ENCODE results near the gene AIPL1. TPM values are rescaled to one million over a fixed set of nuclear protein-coding genes. Genes with fewer than 3 reads are reported as not detected.
A peak's percentile ranks its signal among the peaks of the same experiment; 100 is the strongest.

The AIPL1 gene
- total RNA-seq, 2 experiments from 2014 or later: not detected

DNA sequence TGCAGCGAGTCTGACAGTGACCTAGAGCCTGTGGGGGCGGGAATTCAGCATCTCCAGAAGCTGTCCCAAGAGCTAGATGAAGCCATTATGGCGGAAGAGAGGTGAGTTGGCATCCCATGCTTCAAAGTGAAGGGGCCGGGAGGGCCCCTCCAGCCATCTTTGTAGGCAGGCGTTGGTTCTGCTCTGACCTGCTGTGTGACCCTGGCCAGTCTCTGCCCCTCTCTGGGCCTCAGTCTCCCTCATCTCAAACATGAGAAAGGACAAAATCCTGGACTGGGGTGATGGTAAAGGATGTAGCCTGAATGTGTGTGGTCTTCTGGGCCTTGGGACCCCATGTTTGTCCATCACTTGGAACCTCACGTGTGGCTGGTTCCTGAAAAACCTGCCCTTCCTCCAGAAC, 14.4 kb upstream of the AIPL1 start:
- H3K4me1 Mint-ChIP-seq: peaks cover 8% of the 10 kb centered on the region
- no peak overlapping the region for H3K27ac Mint-ChIP-seq
- H3K36me3 Mint-ChIP-seq: peaks cover 11% of the 10 kb centered on the region
- no peak overlapping the region for H3K4me3 Mint-ChIP-seq
- no peaks in the 10 kb centered on the region for H3K9me3 Mint-ChIP-seq
- DNase-seq: no peak
- ATAC-seq (ENCODE audit: low read depth): no peak
- peaks cover 19% of the 10 kb centered on the region for H3K27me3 Mint-ChIP-seq
- POLR2A ChIA-PET: no interaction called here

DNA sequence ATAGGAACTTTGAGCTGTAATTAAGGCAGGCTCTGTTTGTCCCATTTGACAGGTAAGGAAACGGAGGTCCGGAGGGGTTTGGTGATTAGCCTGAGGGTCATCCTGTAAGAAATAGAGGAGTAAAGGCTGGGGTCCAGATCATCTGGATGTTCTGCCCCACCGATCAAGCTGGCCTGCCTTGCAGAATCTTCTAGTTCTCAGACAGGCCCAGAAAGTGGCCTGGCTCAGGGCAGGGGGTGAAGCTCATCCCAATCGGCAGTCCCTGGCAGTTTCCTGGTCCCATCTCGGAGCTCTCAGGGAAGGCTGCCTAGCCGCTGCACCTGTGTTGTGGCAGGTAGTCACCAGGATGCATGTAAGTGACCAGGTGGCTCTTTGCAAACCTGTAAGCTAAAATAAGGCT, 13.6 kb upstream of the AIPL1 start:
- Mint-ChIP-seq H3K4me1 (peaks cover 12% of the 10 kb centered on the region), H3K27ac (no peak overlapping the region), H3K9me3 (no peaks in the 10 kb centered on the region), H3K27me3 (peaks cover 13% of the 10 kb centered on the region), H3K4me3 (no peak overlapping the region), H3K36me3 (peaks cover 12% of the 10 kb centered on the region)
- DNase-seq (no peak), ATAC-seq (ENCODE audit: low read depth) (no peak)
- POLR2A ChIA-PET: no interaction called here

DNA sequence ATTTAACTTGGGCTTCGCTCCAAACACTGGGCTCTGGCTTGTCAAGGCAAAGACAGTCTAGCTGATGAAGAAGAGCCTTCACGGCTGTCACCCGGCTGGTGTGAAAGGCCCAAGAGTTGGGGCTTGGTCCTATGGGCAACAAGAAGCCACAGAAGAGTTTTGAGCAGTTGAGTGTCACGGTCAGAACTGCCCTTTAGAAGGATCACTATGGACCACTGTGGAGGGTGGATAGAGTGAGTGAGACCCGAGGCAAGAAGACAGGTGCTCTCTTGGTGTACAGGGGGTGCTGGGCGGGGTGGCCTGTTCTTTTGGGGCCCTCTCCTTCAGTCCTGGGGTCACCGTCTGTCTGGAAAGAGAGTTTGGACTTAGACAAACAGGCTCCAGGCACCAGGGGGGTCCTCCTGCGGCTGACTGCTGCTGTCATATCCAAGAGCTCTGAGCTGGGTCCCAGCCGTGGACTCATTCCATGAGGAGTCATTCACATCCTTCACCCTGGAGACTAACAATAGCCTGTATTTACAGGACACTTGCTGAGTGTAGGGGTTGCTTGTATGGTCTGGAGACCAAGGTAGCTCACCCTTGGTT, 11.7 kb upstream of the AIPL1 start:
- Mint-ChIP-seq H3K4me3 (no peak overlapping the region), H3K9me3 (no peaks in the 10 kb centered on the region), H3K4me1 (peaks cover 14% of the 10 kb centered on the region), H3K27me3 (peaks cover 11% of the 10 kb centered on the region), H3K27ac (no peak overlapping the region), H3K36me3 (peaks cover 12% of the 10 kb centered on the region)
- no peak for ATAC-seq (ENCODE audit: low read depth)
- DNase-seq: no peak
- POLR2A ChIA-PET: interaction anchor here (0.9 kb wide), 1 partner anchor 24 kb away, joined by 3 read pairs; no protein-coding TSS in a partner anchor

DNA sequence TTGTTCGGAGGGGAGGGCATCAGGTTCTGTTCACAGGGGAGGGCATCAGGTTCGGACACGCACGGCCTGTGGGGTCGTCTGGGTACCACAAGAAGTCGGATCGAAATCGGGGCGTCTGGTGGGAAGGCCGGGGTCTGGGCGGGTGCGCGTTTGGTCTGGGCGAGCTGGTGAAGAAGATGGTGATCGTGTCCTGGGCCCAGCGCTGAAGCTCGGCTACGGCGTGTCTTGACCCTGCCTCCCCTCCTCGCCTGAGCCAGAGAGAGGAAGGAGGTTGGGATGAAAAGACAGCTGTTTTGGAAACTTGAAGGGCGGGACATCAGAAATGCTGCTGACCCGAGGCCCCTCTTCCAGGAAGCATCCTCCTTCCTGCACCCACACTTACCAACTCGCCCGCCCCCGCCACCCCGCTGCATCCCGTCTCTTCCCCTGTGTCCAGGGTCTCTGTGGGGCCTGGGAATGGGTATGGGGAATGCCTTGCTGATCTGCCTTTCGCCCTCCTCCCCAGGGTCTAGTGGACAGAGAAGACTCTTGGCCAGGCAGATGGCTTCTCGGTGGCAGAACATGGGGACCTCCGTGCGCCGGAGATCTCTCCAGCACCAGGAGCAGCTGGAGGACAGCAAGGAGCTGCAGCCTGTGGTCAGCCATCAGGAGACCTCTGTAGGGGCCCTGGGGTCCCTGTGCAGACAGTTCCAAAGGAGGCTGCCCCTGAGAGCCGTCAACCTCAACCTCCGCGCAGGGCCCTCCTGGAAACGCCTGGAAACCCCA, 9.8 kb upstream of the AIPL1 start:
- Mint-ChIP-seq H3K27ac (peak overlapping the region; percentile 89), H3K36me3 (peaks cover 9% of the 10 kb centered on the region), H3K27me3 (peaks cover 18% of the 10 kb centered on the region), H3K4me1 (peaks cover 13% of the 10 kb centered on the region), H3K9me3 (no peaks in the 10 kb centered on the region), H3K4me3 (peak overlapping the region; percentile 98)
- ATAC-seq (ENCODE audit: low read depth) (no peak), DNase-seq (no peak)
- POLR2A ChIA-PET: interaction anchor here (0.6 to 1.0 kb wide), 4 partner anchors 10 to 976 kb away, joined by 3 to 4 read pairs (median 3); partner anchors contain the start of genes C17orf100, DHX33, MED31 and NLRP1

DNA sequence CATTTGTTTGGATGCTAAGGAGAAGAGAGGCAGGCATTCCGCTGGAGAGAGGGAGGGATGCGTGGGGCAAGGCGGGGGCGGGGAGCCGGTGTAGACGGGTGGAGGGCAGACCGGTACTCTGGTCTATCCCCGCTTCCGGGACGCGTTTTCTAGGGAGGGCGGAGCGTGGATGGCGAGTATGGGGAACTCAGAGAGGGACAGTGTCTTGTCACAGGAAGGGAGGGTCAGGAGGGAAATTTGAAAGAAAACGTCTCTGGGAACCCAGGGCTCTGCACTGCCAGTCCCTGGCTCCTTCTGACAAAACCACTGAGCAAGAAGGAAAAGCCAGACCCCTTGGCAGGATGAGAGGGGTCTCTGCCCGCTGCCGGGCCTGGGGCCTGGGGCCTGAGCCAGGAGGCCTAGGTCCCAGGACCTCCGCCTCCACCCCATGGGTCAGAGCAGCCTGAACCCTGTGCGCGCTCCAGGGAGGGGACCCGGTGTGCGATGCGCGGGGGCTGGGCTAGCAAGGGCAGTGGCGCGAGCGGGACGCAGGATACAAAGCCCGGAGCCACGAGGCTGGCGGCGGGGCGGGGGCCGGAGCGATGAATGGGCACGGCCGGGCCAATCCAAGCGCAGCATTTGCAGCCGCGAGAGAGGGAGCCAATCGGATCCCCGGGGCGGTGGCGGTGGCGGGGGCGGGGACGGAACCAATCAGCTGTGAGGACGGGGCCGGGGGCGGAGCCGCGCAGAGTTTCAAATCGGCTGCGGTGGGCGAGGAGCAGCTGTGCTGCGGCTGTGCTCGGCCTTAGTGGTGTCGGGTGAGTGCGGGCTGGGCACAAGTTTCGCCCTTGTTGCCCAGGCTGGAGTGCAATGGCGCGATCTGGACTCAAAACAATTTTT, 9.0 kb upstream of the AIPL1 start, which contains the start of gene PIMREG:
Gene PIMREG, plus strand, starts transcription at position 764 of the 879 bp plus-strand sequence. CDS start 656 bp downstream, outside the sequence.
- POLR2A ChIA-PET: interaction anchor here (0.6 to 1.0 kb wide), 4 partner anchors 11 to 975 kb away, joined by 3 to 4 read pairs (median 3); partner anchors contain the start of genes C17orf100, DHX33, MED31 and NLRP1
- Mint-ChIP-seq H3K27ac (peak within 1 kb of the TSS; percentile 93), H3K4me3 (peak within 1 kb of the TSS; percentile 98), H3K27me3 (peaks cover 21% of the 10 kb centered on the region), H3K4me1 (peaks cover 13% of the 10 kb centered on the region), H3K36me3 (peaks cover 6% of the 10 kb centered on the region), H3K9me3 (no peaks in the 10 kb centered on the region)
- ATAC-seq (ENCODE audit: low read depth): peak; percentile 97
- DNase-seq: peak; percentile 93

DNA sequence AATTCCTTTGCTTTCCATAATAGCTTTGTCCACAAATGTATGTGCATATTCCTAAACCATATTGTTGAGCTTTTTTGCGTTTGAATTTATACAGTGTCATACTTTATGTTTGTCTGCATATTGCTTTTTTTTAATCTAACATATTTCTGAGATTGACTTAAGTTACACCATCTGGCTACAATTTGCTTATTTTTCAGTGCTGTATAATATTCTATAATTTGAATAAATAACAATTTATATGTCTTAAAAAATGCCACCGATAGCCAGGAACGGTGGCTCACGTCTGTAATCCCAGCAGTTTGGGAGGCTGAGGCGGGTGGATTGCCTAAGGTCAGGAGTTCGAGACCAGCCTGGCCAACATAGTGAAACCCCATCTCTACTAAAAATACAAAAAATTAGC, 7.9 kb upstream of the AIPL1 start:
- no peak overlapping the region for H3K27ac Mint-ChIP-seq
- DNase-seq (no peak), ATAC-seq (ENCODE audit: low read depth) (no peak)
- H3K27me3 Mint-ChIP-seq: peaks cover 28% of the 10 kb centered on the region
- peaks cover 13% of the 10 kb centered on the region for H3K4me1 Mint-ChIP-seq
- no peaks in the 10 kb centered on the region for H3K9me3 Mint-ChIP-seq
- H3K4me3 Mint-ChIP-seq: no peak overlapping the region
- POLR2A ChIA-PET: interaction anchor here (1.2 kb wide), 1 partner anchor 107 kb away, joined by 3 read pairs; no protein-coding TSS in a partner anchor
- peaks cover 5% of the 10 kb centered on the region for H3K36me3 Mint-ChIP-seq

DNA sequence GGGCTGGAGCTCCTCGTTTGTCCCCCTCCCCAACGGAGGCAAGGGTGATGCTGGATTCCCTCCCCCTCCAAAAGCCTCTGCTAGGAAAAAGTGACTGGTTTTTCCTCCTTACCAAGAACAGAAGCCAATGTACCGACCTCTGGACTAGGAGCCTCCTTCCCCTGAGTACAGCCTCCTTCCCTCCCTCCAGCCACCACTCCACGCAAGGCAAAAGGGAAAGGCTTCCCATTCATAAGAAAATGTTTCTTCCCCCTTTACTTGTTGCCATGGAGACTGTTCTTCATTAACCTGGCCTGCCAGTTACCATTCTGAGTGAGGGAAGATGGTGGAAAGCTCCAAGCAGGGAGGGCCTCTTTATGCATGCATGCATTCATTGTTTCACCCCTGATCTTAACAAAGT, 5.0 kb upstream of the AIPL1 start:
- POLR2A ChIA-PET: no interaction called here
- DNase-seq: no peak
- Mint-ChIP-seq H3K36me3 (peaks cover 4% of the 10 kb centered on the region), H3K4me3 (no peak overlapping the region), H3K9me3 (no peaks in the 10 kb centered on the region), H3K4me1 (peaks cover 12% of the 10 kb centered on the region), H3K27me3 (peaks cover 48% of the 10 kb centered on the region), H3K27ac (no peak overlapping the region)
- no peak for ATAC-seq (ENCODE audit: low read depth)

DNA sequence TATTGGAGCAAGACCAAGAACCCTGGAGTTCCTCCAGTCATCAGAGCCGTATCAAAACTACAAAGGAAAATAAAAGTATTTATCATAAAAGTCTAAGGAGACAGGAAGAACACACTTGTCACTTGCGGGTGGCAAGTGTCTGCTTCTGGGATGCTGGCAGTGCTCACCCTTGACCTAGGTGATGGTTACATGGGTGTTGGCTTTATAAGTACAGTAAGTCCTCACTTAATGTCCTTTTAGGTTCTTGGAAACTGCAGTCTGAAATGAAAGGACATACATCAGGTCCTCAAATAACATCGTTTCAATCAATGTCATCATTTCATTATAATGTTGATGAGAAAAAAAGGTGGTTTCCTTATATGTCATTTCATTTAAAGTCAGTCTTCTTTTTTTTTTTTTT, 3.0 kb upstream of the AIPL1 start:
- Mint-ChIP-seq H3K27me3 (peaks cover 64% of the 10 kb centered on the region), H3K4me1 (no peaks in the 10 kb centered on the region), H3K4me3 (no peak overlapping the region), H3K9me3 (no peaks in the 10 kb centered on the region), H3K36me3 (no peaks in the 10 kb centered on the region), H3K27ac (no peak overlapping the region)
- DNase-seq (no peak), ATAC-seq (ENCODE audit: low read depth) (no peak)
- POLR2A ChIA-PET: no interaction called here

DNA sequence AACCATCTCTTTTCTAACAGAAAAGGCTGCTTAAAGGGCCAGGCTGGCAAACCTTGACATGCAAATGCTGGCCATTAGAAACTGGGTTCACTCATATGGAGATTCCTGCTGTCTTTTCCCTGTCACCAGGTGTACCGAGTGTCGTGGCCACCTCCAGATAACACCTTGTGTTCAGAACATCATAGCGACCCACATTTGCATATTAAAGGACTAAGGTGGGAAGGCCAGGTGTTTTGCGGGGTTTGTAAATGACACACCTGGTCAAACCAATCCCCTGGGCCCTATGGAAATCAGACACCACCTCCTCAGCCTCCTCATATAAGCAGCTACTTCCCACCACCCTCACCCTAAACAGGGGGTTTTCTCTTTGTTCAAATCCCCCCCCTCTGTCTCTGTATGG, 2.5 kb upstream of the AIPL1 start:
- no peak overlapping the region for H3K4me3 Mint-ChIP-seq
- DNase-seq (no peak), ATAC-seq (ENCODE audit: low read depth) (no peak)
- H3K27ac Mint-ChIP-seq: no peak overlapping the region
- no peaks in the 10 kb centered on the region for H3K4me1 Mint-ChIP-seq
- no peaks in the 10 kb centered on the region for H3K36me3 Mint-ChIP-seq
- peaks cover 66% of the 10 kb centered on the region for H3K27me3 Mint-ChIP-seq
- no peaks in the 10 kb centered on the region for H3K9me3 Mint-ChIP-seq
- POLR2A ChIA-PET: no interaction called here

DNA sequence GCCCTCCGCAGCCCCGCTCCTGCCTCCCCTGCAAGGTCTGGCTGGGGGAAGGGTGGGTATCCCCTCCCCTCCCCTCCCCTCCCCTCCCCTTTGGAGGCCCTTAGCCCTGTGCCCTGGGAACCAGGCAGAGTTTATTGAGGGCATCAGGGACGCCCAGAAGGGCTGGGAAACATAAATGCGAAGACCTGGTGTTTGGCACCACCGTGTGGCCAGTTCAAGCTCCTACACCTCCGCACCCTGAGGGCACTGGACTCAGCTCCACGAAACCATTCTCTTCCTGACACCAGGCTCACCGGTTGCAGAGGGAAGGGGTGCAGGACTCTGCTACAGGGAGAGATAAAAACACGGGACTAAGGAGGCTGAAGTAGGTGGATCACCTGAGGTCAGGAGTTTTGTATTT, 1.0 kb upstream of the AIPL1 start:
- H3K27me3 Mint-ChIP-seq: peaks cover 73% of the 10 kb centered on the region
- no peak overlapping the region for H3K4me3 Mint-ChIP-seq
- no peaks in the 10 kb centered on the region for H3K36me3 Mint-ChIP-seq
- H3K27ac Mint-ChIP-seq: no peak overlapping the region
- peak; percentile 68 for DNase-seq
- peaks cover 4% of the 10 kb centered on the region for H3K9me3 Mint-ChIP-seq
- H3K4me1 Mint-ChIP-seq: no peaks in the 10 kb centered on the region
- POLR2A ChIA-PET: interaction anchor here (0.7 to 0.8 kb wide), 3 partner anchors 25 to 798 kb away, joined by 3 to 4 read pairs (median 3); partner anchors contain the start of gene KIAA0753
- peak; percentile 91 for ATAC-seq (ENCODE audit: low read depth)

DNA sequence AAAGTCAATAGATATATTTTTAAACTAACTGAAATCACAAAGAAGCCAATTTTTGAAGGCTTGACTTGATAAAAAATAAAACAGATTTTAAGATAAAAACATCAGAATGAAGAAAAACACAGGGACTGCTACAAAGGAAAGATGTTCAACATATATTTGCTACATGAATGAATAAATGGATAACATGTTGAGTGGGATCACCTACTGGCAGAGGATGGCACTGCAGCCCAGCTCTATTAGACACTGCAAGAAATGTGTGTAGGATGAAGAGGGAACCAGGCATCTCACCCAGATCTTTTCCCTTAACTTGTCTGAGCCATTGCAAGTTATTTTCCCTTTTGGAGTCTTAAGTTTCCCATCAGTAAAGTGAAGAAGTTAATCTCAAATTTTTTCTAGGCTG, 4.2 kb downstream of the AIPL1 start:
- POLR2A ChIA-PET: interaction anchor here (0.6 kb wide), 1 partner anchor 19 kb away, joined by 5 read pairs; no protein-coding TSS in a partner anchor
- ATAC-seq (ENCODE audit: low read depth) (no peak), DNase-seq (no peak)
- Mint-ChIP-seq H3K27ac (no peak overlapping the region), H3K4me1 (peaks cover 10% of the 10 kb centered on the region), H3K4me3 (no peak overlapping the region), H3K27me3 (peaks cover 55% of the 10 kb centered on the region), H3K36me3 (peaks cover 1% of the 10 kb centered on the region), H3K9me3 (peaks cover 12% of the 10 kb centered on the region)

DNA sequence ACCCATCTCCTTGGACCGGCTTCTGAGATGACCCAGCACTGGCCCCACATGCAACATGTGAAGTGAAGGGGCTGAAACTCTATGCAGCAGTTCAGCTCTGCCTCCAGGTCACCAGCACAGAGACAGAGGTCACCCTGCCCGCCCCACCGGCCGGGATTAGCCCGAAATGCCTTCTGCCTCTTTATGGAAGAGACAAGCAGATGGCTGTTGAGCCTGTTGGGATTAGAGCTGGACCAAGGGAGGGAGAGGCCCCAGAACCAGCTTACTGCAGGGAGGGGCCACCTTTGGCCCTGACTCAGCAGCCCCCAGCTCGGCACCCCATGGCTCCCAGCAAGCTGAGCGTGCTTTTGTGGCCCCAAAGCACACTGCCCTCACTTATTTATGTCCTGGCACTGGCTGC, 5.7 kb downstream of the AIPL1 start:
- DNase-seq (no peak), ATAC-seq (ENCODE audit: low read depth) (no peak)
- Mint-ChIP-seq H3K36me3 (peaks cover 1% of the 10 kb centered on the region), H3K9me3 (peaks cover 12% of the 10 kb centered on the region), H3K27me3 (peaks cover 61% of the 10 kb centered on the region), H3K4me3 (no peak overlapping the region), H3K27ac (no peak overlapping the region), H3K4me1 (peaks cover 10% of the 10 kb centered on the region)
- POLR2A ChIA-PET: interaction anchor here (0.6 kb wide), 1 partner anchor 653 kb away, joined by 4 read pairs; no protein-coding TSS in a partner anchor

Measured in activated naive CD8-positive, alpha-beta T cell treated with anti-CD3 and anti-CD28 coated beads, Interleukin-2, amount 10 ng/mL, durations not matched to agents 7 days and 5 days (primary cell).